Stomach (tissue), 9 donors: ENCODE data around the gene CARD14. TPM values are rescaled to one million over a fixed set of nuclear protein-coding genes. Genes with fewer than 3 reads are reported as not detected.

Experiments
- DNase-seq, 2 donors: peaks; one replicate each; pipeline versions ENCODE4 v3.0.0 to v3.0.0-alpha.2; 2013 to 2019
- H3K27ac ChIP-seq, 5 donors: fragments of 200-600 bp in 4 of 5; sonication (generic) in 4 of 5; one replicate each; pipeline ENCODE4 v1.5.1; 2013 to 2019; ENCODE audit warnings: mild to moderate bottlenecking in 1 of 5, moderate library complexity in 1 of 5
- H3K27me3 ChIP-seq, 3 donors: fragments of 200-600 bp; sonication (generic); one replicate each; pipeline ENCODE4 v1.5.1; 2017 to 2019; ENCODE audit warnings: mixed run types in 1 of 3
- H3K36me3 ChIP-seq, 4 donors: fragments of 200-600 bp; sonication (generic); 1 replicate in 3 of 4; 2 replicates in 1 of 4; pipeline ENCODE4 v1.5.1; 2016 to 2019
- H3K4me1 ChIP-seq, 4 donors: fragments of 200-600 bp; sonication (generic); one replicate each; pipeline ENCODE4 v1.5.1; 2016 to 2019
- H3K4me3 ChIP-seq, 4 donors: fragments of 200-600 bp; sonication (generic) in 3 of 4; one replicate each; pipeline ENCODE4 v1.5.1; 2016 to 2019; ENCODE audit warnings: mild to moderate bottlenecking in 1 of 4
- H3K9me3 ChIP-seq, 4 donors: fragments of 200-600 bp; sonication (generic); one replicate each; pipeline ENCODE4 v1.5.1; 2016 to 2019
- CTCF ChIP-seq, 7 experiments: fragments of 450-650 bp in 4 of 7; fragments of 200-600 bp in 3 of 7; sonication (generic) in 3 of 7; IDR thresholded peaks; one replicate each; pipeline ENCODE4 v1.5.1; 2016 to 2019; ENCODE audit warnings: antibody characterized with exemption in 7 of 7, control low read depth in 2 of 7, mild to moderate bottlenecking in 1 of 7
- EP300 ChIP-seq: sonication (generic); formaldehyde crosslinking; IDR thresholded peaks from one replicate; pipeline ENCODE4 v1.6.1; 2017; ENCODE audit warnings: antibody characterized with exemption
- POLR2A ChIP-seq, 4 donors: fragments of 450-650 bp; IDR thresholded peaks; one replicate each; pipeline ENCODE4 v1.6.1; 2016; ENCODE audit warnings: antibody characterized with exemption in 4 of 4, control low read depth in 2 of 4, mild to moderate bottlenecking in 1 of 4, moderate library complexity in 1 of 4
- POLR2AphosphoS5 ChIP-seq, 3 donors: sonication (generic); formaldehyde crosslinking; IDR thresholded peaks; one replicate each; pipeline ENCODE4 v1.6.1; 2016; ENCODE audit warnings: antibody characterized with exemption in 3 of 3
- WGBS, 5 donors: extraction: QIAGEN DNeasy Blood & Tissue Kit in 3 of 5; methylation state at CpG; one replicate each; pipeline versions ENCODE4 v1.1.5 to v1.1.7; 2013 to 2018; 5-methylcytosine and 5-hydroxymethylcytosine counted together
- intact Hi-C: fragments of 100-400 bp; cut with DNase I; formaldehyde crosslinking; loops from one replicate; pipeline ENCODE4 v1.15.1; 2023; ENCODE audit warnings: low total_unique reads
- polyA plus RNA-seq, 3 donors: library from polyadenylated mRNA; stranded (reverse); fragments of 200-250 nt; gene quantifications; one replicate each; pipeline ENCODE4 v1.2.3, GENCODE V29; 2013
- total RNA-seq, 5 donors: library from RNA; depleted of rRNA; stranded (reverse); fragments of >200 nt; gene quantifications; one replicate each; pipeline versions ENCODE4 v1.1.0 to v1.2.3, GENCODE V29; 2014 to 2016
- donor health status: healthy with polysubstance abuse.
- donor health status: Bipolar disorder and iron deficiency.
- donor health status: healthy.

CARD14 gene
- total and polyA plus RNA-seq, 8 donors: 0.12 to 10.5 (median 3.3) TPM; not detected in 4

DNA sequence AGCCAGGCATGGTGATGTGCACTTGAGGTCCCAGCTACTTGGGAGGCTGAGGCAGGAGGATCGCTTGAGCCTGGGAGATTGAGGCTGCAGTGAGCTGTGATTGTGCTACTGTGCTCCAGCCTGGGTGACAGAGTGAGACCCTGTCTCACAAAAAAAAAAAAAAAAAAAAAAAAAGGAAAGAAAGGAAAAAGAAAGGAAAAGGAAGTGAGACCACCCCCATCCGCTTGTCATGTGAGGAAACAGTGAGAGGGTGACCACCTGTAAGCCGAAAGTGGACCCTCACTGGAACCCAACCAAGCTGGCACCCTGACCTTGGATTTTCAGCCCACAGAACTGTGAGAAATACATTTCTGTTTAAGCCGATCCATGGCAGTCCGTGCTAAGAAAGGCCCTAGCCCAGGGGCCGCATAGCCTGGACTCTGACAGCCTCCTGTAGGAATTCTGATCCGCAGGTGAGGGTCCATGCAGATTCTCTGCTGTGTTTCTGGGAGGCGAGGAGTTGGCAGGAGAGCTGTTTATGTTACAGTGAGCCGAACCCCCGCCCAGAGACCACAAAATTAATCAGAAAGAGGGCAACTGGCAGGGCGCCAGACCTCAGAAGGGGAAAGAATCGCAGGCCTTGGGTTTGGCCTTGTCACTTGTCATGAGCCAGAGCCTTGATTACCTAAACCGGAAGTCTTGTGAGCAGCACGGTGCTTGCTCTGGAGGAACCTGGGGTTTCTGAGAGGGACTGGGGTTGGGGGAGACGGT is 49.4 kb downstream of the CARD14 start:
- WGBS, 5 donors: 20 to 26% (median 21%) methylated on average over 15 of the region's 15 CpGs
- DNase-seq: peak; percentile 85 to 92
- H3K9me3 ChIP-seq: no peaks in the 10 kb centered on the region
- H3K27ac ChIP-seq: peak overlapping the region; percentile 83 to 93 (median 90)
- peaks cover 17 to 47% (median 45%) of the 10 kb centered on the region in 4 donors for H3K4me1 ChIP-seq
- TF ChIP-seq EP300: no peak
- TF ChIP-seq POLR2A (IDR thresholded peaks at IDR 0.05): no peak
- peak; percentile 38 to 63 (median 42) for TF ChIP-seq POLR2AphosphoS5 (IDR thresholded peaks at IDR 0.05)
- no peak for TF ChIP-seq CTCF (IDR thresholded peaks at IDR 0.05)
- H3K4me3 ChIP-seq: peak overlapping the region; percentile 67 to 99 (median 91)
- intact Hi-C loops: no loop called here
- peaks cover 0 to 47% (median 43%) of the 10 kb centered on the region in 4 donors for H3K36me3 ChIP-seq
- no peaks in the 10 kb centered on the region for H3K27me3 ChIP-seq

- Histone ChIP-seq H3K4me3 (peak overlapping the region; percentile 67 to 99 (median 91)), H3K9me3 (no peaks in the 10 kb centered on the region), H3K36me3 (peaks cover 0 to 41% (median 38%) of the 10 kb centered on the region in 4 donors), H3K4me1 (peaks cover 17 to 47% (median 45%) of the 10 kb centered on the region in 4 donors), H3K27me3 (no peaks in the 10 kb centered on the region), H3K27ac (peak overlapping the region; percentile 83 to 93 (median 90))
- TF ChIP-seq POLR2AphosphoS5 (IDR thresholded peaks at IDR 0.05) (no peak), EP300 (no peak), POLR2A (IDR thresholded peaks at IDR 0.05) (no peak), CTCF (IDR thresholded peaks at IDR 0.05) (no peak)
- intact Hi-C loops: no loop called here
- WGBS, 5 donors: 0 to 2% (median 0%) methylated on average over 5 of the region's 5 CpGs
- no peak for DNase-seq
Measured at GRCh38 chr17:80219763-80220053, 49.9 kb downstream of the CARD14 start.

- H3K4me3 ChIP-seq: peak within 1 kb of the TSS; percentile 67 to 99 (median 91)
- no peaks in the 10 kb centered on the region for H3K27me3 ChIP-seq
- H3K27ac ChIP-seq: peak within 1 kb of the TSS; percentile 83 to 93 (median 90)
- DNase-seq: peak; percentile 87 to 93
- WGBS, 5 donors: 0 to 2% (median 1%) methylated on average over 17 to 77 of the region's 77 CpGs
- peaks cover 0 to 37% (median 33%) of the 10 kb centered on the region in 4 donors for H3K36me3 ChIP-seq
- TF ChIP-seq POLR2AphosphoS5 (IDR thresholded peaks at IDR 0.05) (peak in 2 of 3 donors; percentile 31 to 43), CTCF (IDR thresholded peaks at IDR 0.05) (no peak)
- intact Hi-C loops: no loop called here
- H3K9me3 ChIP-seq: no peaks in the 10 kb centered on the region
- peaks cover 17 to 47% (median 45%) of the 10 kb centered on the region in 4 donors for H3K4me1 ChIP-seq
Measured at GRCh38 chr17:80220054-80220735, 50.4 kb downstream of the CARD14 start, which contains the start of the genes SGSH and SLC26A11. SGSH (minus strand) TSS chr17:80220333; CDS start chr17:80220313, 20 bp downstream. SLC26A11 (plus strand) TSS chr17:80220427; CDS start chr17:80221561, 1,134 bp downstream.

- Histone ChIP-seq H3K4me1 (peaks cover 17 to 47% (median 45%) of the 10 kb centered on the region in 4 donors), H3K36me3 (peaks cover 0 to 32% (median 29%) of the 10 kb centered on the region in 4 donors), H3K4me3 (peak overlapping the region; percentile 67 to 99 (median 91)), H3K27me3 (no peaks in the 10 kb centered on the region), H3K9me3 (no peaks in the 10 kb centered on the region), H3K27ac (peak overlapping the region; percentile 83 to 93 (median 90))
- peak in 1 of 2 donors; percentile 71 for DNase-seq
- TF ChIP-seq CTCF (IDR thresholded peaks at IDR 0.05) (no peak), POLR2AphosphoS5 (IDR thresholded peaks at IDR 0.05) (no peak), EP300 (no peak), POLR2A (IDR thresholded peaks at IDR 0.05) (no peak)
- 3 to 15% (median 4%) methylated on average over 13 to 41 of the region's 41 CpGs for WGBS, 5 donors
- intact Hi-C loops: no loop called here
Measured at GRCh38 chr17:80220736-80221215, 50.9 kb downstream of the CARD14 start.
